HG02571 (cell line): ENCODE measurements around the gene MYH16.
"Not testable (repeated sequence)": the region's sequence is repeated elsewhere in the genome, so short reads cannot be mapped to it uniquely, and the experiment has no call there.

Experiments used
- ATAC-seq: cut with Tn5 transposase; IDR thresholded peaks from one replicate; pipeline ENCODE4 v1.9.1; 2021; ENCODE audit warnings: mild to moderate bottlenecking, moderate library complexity; ENCODE audit not compliant: unreplicated experiment

MYH16 gene

GRCh38 chr7:99350641-99351040, 78.0 kb downstream of the MYH16 start:
- ATAC-seq, result not testable (repeated sequence)

- ATAC-seq, result no peak
Observed at GRCh38 chr7:99352247-99352646, 79.6 kb downstream of the MYH16 start.

GRCh38 chr7:99355098-99355497, 82.5 kb downstream of the MYH16 start:
- no peak for ATAC-seq

- ATAC-seq, result no peak
Observed at GRCh38 chr7:99357701-99358490, 85.3 kb downstream of the MYH16 start.

- not testable (repeated sequence) for ATAC-seq
Observed at GRCh38 chr7:99358521-99358920, 85.9 kb downstream of the MYH16 start.

GRCh38 chr7:99359465-99360154, 87.0 kb downstream of the MYH16 start:
- ATAC-seq, result no peak
